GM18951 (cell line): Measurements from ENCODE around the gene CDCA7.
"Not testable (repeated sequence)": the region's sequence is repeated elsewhere in the genome, so short reads cannot be mapped to it uniquely, and the experiment has no call there.

Experiments used
- POLR2A ChIP-seq: IDR thresholded peaks from 4 replicates; pipeline ENCODE4 v1.6.1; 2011; ENCODE audit warnings: mild to moderate bottlenecking; ENCODE audit not compliant: insufficient read length, insufficient read depth; ENCODE audit errors: extremely low read depth
- in situ Hi-C: fragments of 300-500 bp; cut with MboI; formaldehyde crosslinking; loops from one replicate; pipeline ENCODE4 v1.12.0; 2022; ENCODE audit warnings: low sequenced_read_pairs, mixed read lengths, inconsistent platforms; ENCODE audit not compliant: unreplicated experiment

CDCA7 gene

GRCh38 chr2:173354582-173355131 lies at the start of gene CDCA7:
Gene CDCA7, plus strand, starts transcription at chr2:173354872. Its CDS starts 92 bp downstream, at chr2:173354964.
- in situ Hi-C loops, result no loop called here
- peak; percentile 75 for TF ChIP-seq POLR2A

- TF ChIP-seq POLR2A, result no peak
- in situ Hi-C loops, result no loop called here
Observed at GRCh38 chr2:173305303-173305702, 49.4 kb upstream of the CDCA7 start.

GRCh38 chr2:173307293-173307692 lies 47.4 kb upstream of the CDCA7 start:
- no peak for TF ChIP-seq POLR2A
- in situ Hi-C loops, result no loop called here

DNA sequence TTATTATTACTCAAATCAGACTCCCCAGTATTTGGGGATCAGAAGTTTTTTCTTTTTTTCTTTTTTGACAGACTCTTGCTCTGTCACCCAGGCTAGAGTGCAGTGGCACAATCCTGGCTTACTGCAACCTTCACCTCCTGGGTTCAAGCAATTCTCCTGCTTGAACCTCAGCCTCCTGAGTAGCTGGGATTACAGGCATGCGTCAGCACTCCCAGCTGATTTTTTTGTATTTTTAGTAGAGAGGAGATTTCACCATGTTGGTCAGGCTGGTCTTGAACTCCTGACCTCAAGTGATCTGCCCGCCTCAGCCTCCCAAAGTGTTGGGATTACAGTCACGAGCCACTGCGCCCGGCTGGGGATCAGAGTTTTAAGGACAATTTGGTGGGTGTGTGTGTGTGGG lies 45.3 kb upstream of the CDCA7 start:
- in situ Hi-C loops, result not testable (repeated sequence)

- in situ Hi-C loops, result no loop called here
- TF ChIP-seq POLR2A, result no peak
Observed at GRCh38 chr2:173311844-173312606, 42.6 kb upstream of the CDCA7 start.

GRCh38 chr2:173323371-173323770 lies 31.3 kb upstream of the CDCA7 start:
- in situ Hi-C loops, result no loop called here
- TF ChIP-seq POLR2A, result no peak

- in situ Hi-C loops, result no loop called here
- no peak for TF ChIP-seq POLR2A
Observed at GRCh38 chr2:173326806-173327205, 27.9 kb upstream of the CDCA7 start.

DNA sequence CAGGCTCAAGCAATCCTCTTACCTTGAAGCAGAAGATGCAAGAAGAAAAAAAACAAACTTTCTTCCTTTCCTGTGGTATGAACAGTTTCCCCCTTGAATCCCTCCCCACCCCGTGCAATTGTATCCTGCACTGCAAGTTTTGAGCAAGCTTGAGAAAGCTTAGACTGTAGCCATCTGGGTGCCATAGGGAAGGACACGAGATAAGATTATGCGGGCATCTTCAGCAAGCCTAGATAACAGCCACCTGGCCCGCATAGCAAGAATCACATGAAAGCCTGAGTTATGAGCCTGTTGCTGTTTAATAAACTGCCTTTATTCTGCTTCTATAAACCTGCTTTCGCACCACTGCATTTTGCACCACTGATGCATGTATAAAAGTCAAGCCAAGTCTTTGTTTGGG lies 27.3 kb upstream of the CDCA7 start:
- in situ Hi-C loops, result no loop called here
- no peak for TF ChIP-seq POLR2A

DNA sequence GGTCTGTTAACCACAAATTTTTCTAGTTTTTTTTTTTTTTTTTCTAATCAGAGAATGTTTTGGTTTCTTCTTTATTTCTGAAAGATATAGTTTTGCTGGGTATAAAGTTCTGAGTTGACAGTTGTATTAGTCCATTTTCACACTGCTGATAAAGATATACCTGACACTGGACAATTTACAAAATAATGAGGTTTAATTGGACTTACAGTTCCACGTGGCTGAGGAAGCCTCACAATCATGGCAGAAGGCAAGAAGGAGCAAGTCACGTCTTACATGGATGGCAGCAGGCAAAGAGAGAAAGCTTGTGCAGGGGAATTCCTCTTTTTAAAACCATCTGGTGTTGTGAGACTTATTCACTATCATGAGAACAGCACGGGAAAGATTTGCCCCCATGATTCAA lies 21.7 kb upstream of the CDCA7 start:
- in situ Hi-C loops, result not testable (repeated sequence)

GRCh38 chr2:173339807-173340206 lies 14.9 kb upstream of the CDCA7 start:
- TF ChIP-seq POLR2A, result no peak
- in situ Hi-C loops, result no loop called here

DNA sequence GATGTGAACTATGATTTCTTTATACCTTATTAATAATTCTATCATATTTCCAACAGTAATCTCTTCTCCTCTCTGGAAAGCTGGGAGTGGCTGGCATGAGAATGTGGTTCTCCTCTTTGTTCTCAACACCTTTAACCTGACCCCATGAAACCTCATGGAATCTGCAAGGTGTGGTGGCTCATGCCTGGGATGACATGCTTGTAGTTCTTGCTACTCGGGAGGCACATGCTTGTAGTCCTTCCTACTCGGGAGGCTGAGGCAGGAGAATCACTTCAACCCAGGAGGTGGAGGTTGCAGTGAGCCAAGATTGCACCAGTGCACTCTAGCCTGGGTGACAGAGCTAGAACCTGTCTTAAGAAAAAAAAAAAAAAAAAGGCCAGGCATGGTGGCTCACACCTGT lies 10.8 kb upstream of the CDCA7 start:
- no peak for TF ChIP-seq POLR2A
- in situ Hi-C loops, result no loop called here

DNA sequence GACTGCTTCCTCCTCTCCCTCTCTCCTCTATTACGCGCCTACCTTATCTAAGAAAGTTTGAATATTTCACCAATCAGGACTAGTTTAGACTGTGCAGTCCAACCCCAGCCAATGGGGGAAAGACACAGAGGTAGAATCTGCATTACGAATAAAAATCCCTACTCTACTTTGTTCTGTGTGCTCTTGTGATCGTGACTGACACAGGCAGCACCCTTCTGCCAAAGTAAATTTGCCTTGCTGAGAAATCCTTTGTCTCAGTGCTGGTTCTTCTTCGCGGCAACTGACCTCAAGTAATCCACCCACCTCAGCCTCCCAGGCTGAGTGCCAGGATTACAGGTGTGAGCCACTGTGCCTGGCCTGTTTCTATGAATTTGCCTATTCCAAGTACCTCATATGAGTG lies 8.6 kb upstream of the CDCA7 start:
- TF ChIP-seq POLR2A, result no peak
- in situ Hi-C loops, result no loop called here

DNA sequence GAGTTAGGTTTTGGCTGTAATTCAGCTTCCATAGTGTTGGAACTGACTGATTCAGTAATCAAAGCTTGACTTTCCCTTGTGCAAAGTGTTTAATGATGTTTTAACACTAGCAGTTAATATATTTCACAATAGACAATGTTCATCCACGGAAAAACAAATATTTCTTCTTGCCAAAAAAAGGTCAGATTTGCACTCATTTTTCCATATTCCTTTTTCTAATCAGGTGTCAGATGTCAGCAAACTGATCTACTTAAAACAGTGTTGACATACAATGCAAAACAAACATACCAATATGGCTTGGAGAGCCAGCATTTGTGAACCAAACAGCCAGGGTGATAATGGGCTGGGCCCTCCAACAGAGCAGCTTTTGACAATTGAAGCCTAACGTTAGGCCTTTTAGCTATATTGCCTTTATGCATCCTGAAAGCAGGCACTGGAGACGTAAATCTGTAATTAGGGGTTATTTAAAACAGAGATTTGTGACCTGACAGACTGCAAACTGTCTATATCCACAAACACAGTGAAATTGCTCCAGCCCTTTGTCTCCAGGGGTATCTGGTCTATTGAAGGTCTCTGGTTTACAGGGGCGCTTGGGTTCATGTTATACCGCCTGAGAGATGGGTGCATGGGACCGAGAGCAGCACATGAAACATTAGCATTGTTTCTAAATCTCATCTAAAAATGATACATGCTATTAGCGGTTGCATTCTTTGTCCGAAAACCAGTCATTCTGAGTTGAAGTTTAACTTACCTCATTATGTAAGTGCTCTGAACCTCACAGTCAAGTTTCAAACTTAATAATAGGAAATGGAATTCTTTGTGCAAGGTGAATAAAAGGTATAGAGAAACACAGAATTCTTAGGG lies 7.1 kb upstream of the CDCA7 start:
- no peak for TF ChIP-seq POLR2A
- in situ Hi-C loops, result no loop called here

GRCh38 chr2:173349287-173349686 lies 5.4 kb upstream of the CDCA7 start:
- no peak for TF ChIP-seq POLR2A
- in situ Hi-C loops, result no loop called here
